IMR-90 (cell line): ENCODE data around the gene MTCL1. TPM values are rescaled to one million over a fixed set of nuclear protein-coding genes. Genes with fewer than 3 reads are reported as not detected.

Source experiments
- ATAC-seq: fragments of 200-7000 bp; cut with Tn5 transposase; 2 replicates; pipeline ENCODE4 v1.9.1; 2020; ENCODE audit warnings: low read depth, mild to moderate bottlenecking, moderate library complexity
- BruUV-seq: library from RNA; stranded (reverse); fragments of 400-500 nt; replicated peaks from 2 replicates; lab custom pipeline; 2021; lab: Mats Ljungman, UMichigan
- CTCF ChIA-PET: fragments of 300-600 bp; formaldehyde crosslinking; extraction: SDS; loops from one replicate; lab custom pipeline; 2021; ENCODE audit warnings: antibody characterized with exemption; lab: Yijun Ruan, JAX
- POLR2A ChIA-PET: fragments of 300-600 bp; sonication (Branson Sonifier 250); formaldehyde crosslinking; loops from one replicate; lab custom pipeline; 2022; ENCODE audit warnings: antibody characterized with exemption; ENCODE audit not compliant: unreplicated experiment; lab: Charles Lee
- DNase-seq: peaks from one replicate; pipeline ENCODE4 v3.0.0; 2013
- H2AFZ ChIP-seq: replicated peaks from 2 replicates; pipeline ENCODE3; 2013; ENCODE audit warnings: low read length, mild to moderate bottlenecking; ENCODE audit not compliant: poor library complexity
- H2AK5ac ChIP-seq: 2 replicates; pipeline ENCODE4 v1.6.1; 2013; ENCODE audit warnings: low read depth, low read length, inconsistent platforms
- H2AK9ac ChIP-seq: replicated peaks from 2 replicates; pipeline ENCODE3; 2013; ENCODE audit warnings: mild to moderate bottlenecking, low read depth, low read length, moderate library complexity; ENCODE audit not compliant: poor library complexity
- H2BK120ac ChIP-seq: 2 replicates; pipeline ENCODE4 v1.6.1; 2013; ENCODE audit warnings: low read depth, low read length, inconsistent platforms
- H2BK15ac ChIP-seq: 3 replicates; pipeline ENCODE4 v1.6.1; 2013; ENCODE audit warnings: low read depth, low read length, inconsistent platforms
- H2BK20ac ChIP-seq: 2 replicates; pipeline ENCODE4 v1.6.1; 2013; ENCODE audit warnings: low read depth, mild to moderate bottlenecking, inconsistent platforms, low read length, moderate library complexity
- H2BK5ac ChIP-seq: 2 replicates; pipeline ENCODE4 v1.6.1; 2013; ENCODE audit warnings: mild to moderate bottlenecking, low read depth, low read length, inconsistent platforms; ENCODE audit not compliant: poor library complexity, severe bottlenecking
- H3K14ac ChIP-seq: replicated peaks from 2 replicates; pipeline ENCODE4 v1.6.1; 2013; ENCODE audit warnings: low read depth, low read length, inconsistent platforms
- H3K18ac ChIP-seq: 2 replicates; pipeline ENCODE4 v1.6.1; 2013; ENCODE audit warnings: low read depth, low read length, control low read depth
- H3K23ac ChIP-seq: 2 replicates; pipeline ENCODE4 v1.6.1; 2013; ENCODE audit warnings: low read depth, low read length, inconsistent platforms
- H3K27ac ChIP-seq: 2 replicates; pipeline ENCODE4 v1.5.1; 2013; ENCODE audit warnings: mild to moderate bottlenecking, control low read depth, low read length; ENCODE audit not compliant: insufficient read depth
- H3K27me3 ChIP-seq: 2 replicates; pipeline ENCODE4 v1.6.1; 2013; ENCODE audit warnings: low read length; ENCODE audit not compliant: control insufficient read depth, insufficient read depth
- H3K36me3 ChIP-seq: 2 replicates; pipeline ENCODE4 v1.6.1; 2013; ENCODE audit warnings: low read length, mixed read lengths; ENCODE audit not compliant: control insufficient read depth, insufficient read depth
- H3K4ac ChIP-seq: 2 replicates; pipeline ENCODE4 v1.6.1; 2013; ENCODE audit warnings: low read depth, low read length, inconsistent platforms
- H3K4me1 ChIP-seq: 2 replicates; pipeline ENCODE4 v1.6.1; 2013; ENCODE audit warnings: low read length, mixed read lengths; ENCODE audit not compliant: control insufficient read depth, insufficient read depth
- H3K4me2 ChIP-seq: 2 replicates; pipeline ENCODE4 v1.6.1; 2013; ENCODE audit warnings: low read depth, mild to moderate bottlenecking, control low read depth, low read length, moderate library complexity
- H3K4me3 ChIP-seq: 2 replicates; pipeline ENCODE4 v1.5.1; 2013; ENCODE audit warnings: low read depth, mild to moderate bottlenecking, control low read depth, low read length, moderate library complexity; ENCODE audit not compliant: insufficient read depth
- H3K56ac ChIP-seq: 2 replicates; pipeline ENCODE4 v1.6.1; 2013; ENCODE audit warnings: low read length, inconsistent platforms; ENCODE audit not compliant: insufficient read depth; ENCODE audit errors: extremely low read depth
- H3K79me1 ChIP-seq, 2 experiments: 2 replicates each; pipeline ENCODE4 v1.6.1; 2013; ENCODE audit warnings: low read length in 2 of 2, inconsistent platforms in 1 of 2, low read depth in 1 of 2
- H3K9ac ChIP-seq: 2 replicates; pipeline ENCODE4 v1.6.1; 2013; ENCODE audit warnings: low read depth, low read length, control low read depth
- H3K9me1 ChIP-seq: 2 replicates; pipeline ENCODE4 v1.6.1; 2013; ENCODE audit warnings: low read length, inconsistent platforms; ENCODE audit not compliant: insufficient read depth
- H3K9me3 ChIP-seq: 2 replicates; pipeline ENCODE4 v1.6.1; 2013; ENCODE audit warnings: low read length; ENCODE audit not compliant: control insufficient read depth, insufficient read depth
- H4K20me1 ChIP-seq: 2 replicates; pipeline ENCODE4 v1.6.1; 2013; ENCODE audit warnings: low read length, inconsistent platforms; ENCODE audit not compliant: insufficient read depth
- H4K5ac ChIP-seq: 2 replicates; pipeline ENCODE4 v1.6.1; 2013; ENCODE audit warnings: mild to moderate bottlenecking, low read depth, low read length, control low read depth
- H4K8ac ChIP-seq, 2 experiments: 2 replicates each; pipeline ENCODE4 v1.6.1; 2013; ENCODE audit warnings: low read depth in 2 of 2, low read length in 2 of 2, control low read depth in 1 of 2, inconsistent platforms in 1 of 2
- H4K91ac ChIP-seq: 2 replicates; pipeline ENCODE4 v1.6.1; 2013; ENCODE audit warnings: low read depth, low read length, inconsistent platforms; ENCODE audit not compliant: insufficient read depth
- BHLHE40 ChIP-seq: fragments of 150-350 bp; IDR thresholded peaks from 2 replicates; pipeline ENCODE4 v1.6.1; 2016; ENCODE audit warnings: mild to moderate bottlenecking, low read depth, low read length
- CEBPB ChIP-seq: IDR thresholded peaks from 2 replicates; pipeline ENCODE4 v1.6.1; 2012; ENCODE audit warnings: low read depth, low read length, improper control_type of control experiment
- CHD1 ChIP-seq: IDR thresholded peaks from 2 replicates; pipeline ENCODE4 v1.6.1; 2012; ENCODE audit warnings: low read depth, low read length, improper control_type of control experiment
- FOS ChIP-seq: fragments of 150-350 bp; IDR thresholded peaks from 2 replicates; pipeline ENCODE4 v1.6.1; 2016; ENCODE audit warnings: low read depth, low read length
- MAFK ChIP-seq: IDR thresholded peaks from 2 replicates; pipeline ENCODE4 v1.6.1; 2012; ENCODE audit warnings: low read depth, low read length, improper control_type of control experiment
- MXI1 ChIP-seq: IDR thresholded peaks from 2 replicates; pipeline ENCODE4 v1.6.1; 2012; ENCODE audit warnings: low read depth, mild to moderate bottlenecking, low read length, moderate library complexity, borderline replicate concordance
- NFE2L2 ChIP-seq: fragments of 150-350 bp; IDR thresholded peaks from 2 replicates; pipeline ENCODE4 v1.6.1; 2016; ENCODE audit warnings: low read depth, mild to moderate bottlenecking, low read length
- POLR2A ChIP-seq: IDR thresholded peaks from 2 replicates; pipeline ENCODE4 v1.6.1; 2012; ENCODE audit warnings: mild to moderate bottlenecking, low read depth, low read length
- RAD21 ChIP-seq: IDR thresholded peaks from 2 replicates; pipeline ENCODE4 v1.6.1; 2012; ENCODE audit warnings: low read length, improper control_type of control experiment
- RCOR1 ChIP-seq: IDR thresholded peaks from 2 replicates; pipeline ENCODE4 v1.6.1; 2012; ENCODE audit warnings: mild to moderate bottlenecking, low read length, improper control_type of control experiment; ENCODE audit not compliant: insufficient replicate concordance
- RFX5 ChIP-seq: IDR thresholded peaks from 2 replicates; pipeline ENCODE4 v1.8.0; 2012; ENCODE audit warnings: low read depth, mild to moderate bottlenecking, low read length, moderate library complexity
- SMC3 ChIP-seq: fragments of 150-350 bp; IDR thresholded peaks from 2 replicates; pipeline ENCODE4 v1.6.1; 2016; ENCODE audit warnings: low read depth, mild to moderate bottlenecking, antibody characterized with exemption, low read length, moderate library complexity
- USF2 ChIP-seq: fragments of 150-350 bp; IDR thresholded peaks from 2 replicates; pipeline ENCODE4 v1.6.1; 2017; ENCODE audit warnings: mild to moderate bottlenecking, antibody characterized with exemption, low read length, low read depth
- WGBS, 2 experiments: methylation state at CpG; one replicate each; pipeline versions ENCODE4 v1.1.5 to v1.1.7; 2013; ENCODE audit warnings: missing lambda C conversion rate in 2 of 2; ENCODE audit not compliant: insufficient read length in 1 of 2; ENCODE audit errors: extremely low coverage in 2 of 2; 5-methylcytosine and 5-hydroxymethylcytosine counted together
- dilution Hi-C: fragments of 300-500 bp; cut with HindIII; formaldehyde crosslinking; loops from one replicate; pipeline ENCODE4 v1.14.3; 2018; ENCODE audit warnings: low sequenced_read_pairs; ENCODE audit not compliant: unreplicated experiment
- in situ Hi-C: fragments of 300-500 bp; cut with MboI; formaldehyde crosslinking; loops from 3 replicates; pipeline ENCODE4 v1.14.3; 2019; ENCODE audit warnings: low sequenced_read_pairs, inconsistent platforms, mixed read lengths
- intact Hi-C: fragments of 100-400 bp; cut with micrococcal nuclease; formaldehyde crosslinking; loops from 2 replicates; pipeline ENCODE4 v1.10.0; 2022
- polyA plus RNA-seq, 3 experiments: library from polyadenylated mRNA; depleted of rRNA; stranded (reverse); fragments of >200 nt; gene quantifications; 2 replicates each; pipeline ENCODE4 v1.2.3, GENCODE V29; 2012; ENCODE audit warnings: low replicate concordance in 1 of 3
- total RNA-seq: library from RNA; depleted of rRNA; stranded (reverse); fragments of >200 nt; gene quantifications from 2 replicates; pipeline ENCODE4 v1.2.3, GENCODE V29; 2012
- TF ChIP-seq, protein P1 (sequence below): fragments of 150-350 bp; IDR thresholded peaks from 2 replicates; pipeline ENCODE4 v1.6.1; 2016; ENCODE audit warnings: low read depth, mild to moderate bottlenecking, low read length, moderate library complexity, borderline replicate concordance

MTCL1 gene
- total and polyA plus RNA-seq, 2 of the 4 experiments (the other 2 are of a cell fraction), result 29.0 to 45.3 TPM

DNA sequence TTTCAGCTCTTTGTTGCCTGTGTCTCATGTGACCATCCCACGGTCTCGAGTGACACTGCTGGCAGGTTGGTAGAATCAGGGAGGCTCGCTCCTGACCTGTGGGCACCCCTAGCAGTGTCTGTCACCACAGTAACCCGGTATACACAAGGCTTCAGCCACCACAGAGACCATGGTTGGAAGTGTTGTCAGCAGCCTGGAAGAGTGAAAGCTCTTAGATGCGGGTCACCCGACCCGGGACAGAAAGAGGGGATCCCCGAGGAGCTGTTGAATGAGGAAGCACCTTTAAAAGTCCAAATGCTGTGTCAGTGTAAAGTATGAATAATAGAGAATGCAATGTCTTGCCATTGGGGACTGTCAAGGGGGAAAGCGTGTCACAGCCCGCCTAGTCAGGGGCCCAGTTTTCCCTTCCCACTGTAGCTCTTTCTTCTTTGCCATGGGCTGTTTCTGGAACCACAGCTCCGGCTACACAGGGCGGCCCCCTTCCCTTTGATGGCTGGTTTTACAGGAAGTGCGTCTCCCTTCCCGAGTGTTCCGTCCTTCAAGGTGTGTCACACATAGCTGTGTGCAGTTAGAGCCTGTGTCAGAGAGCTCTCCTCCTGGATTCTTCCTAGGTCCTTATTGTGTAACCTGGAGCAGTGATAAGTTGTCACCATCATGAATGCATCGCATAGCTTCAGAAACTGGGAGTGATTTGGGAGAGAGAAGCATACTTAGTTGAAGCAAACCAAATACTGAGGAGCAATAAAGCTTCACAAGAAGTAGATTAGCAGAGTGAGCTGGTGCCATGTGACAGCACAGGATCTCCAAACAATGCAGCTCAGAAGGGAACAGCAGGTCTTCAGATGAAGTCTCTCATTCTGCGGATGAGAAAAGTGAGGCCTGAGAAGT lies 81.4 kb downstream of the MTCL1 start:
- peaks cover 81% of the 10 kb centered on the region for H3K36me3 ChIP-seq
- no peak overlapping the region for H3K9ac ChIP-seq
- ATAC-seq (no peak; the same call in 1 of the 2 replicates), DNase-seq (no peak)
- no TSS peak for BruUV-seq
- no peaks in the 10 kb centered on the region for H4K20me1 ChIP-seq
- no peak overlapping the region for H3K4me3 ChIP-seq
- POLR2A ChIA-PET, result no interaction called here
- H4K91ac ChIP-seq, result no peak overlapping the region; the same call in 1 of the 2 replicates
- H3K9me1 ChIP-seq, result peaks cover 33% of the 10 kb centered on the region
- no peak overlapping the region for H2BK120ac ChIP-seq
- H2AFZ ChIP-seq, result no peak overlapping the region
- peaks cover 12% of the 10 kb centered on the region for H3K4me1 ChIP-seq
- no peak overlapping the region for H3K4ac ChIP-seq
- in situ Hi-C loops, result no loop called here
- H3K27me3 ChIP-seq, result no peaks in the 10 kb centered on the region
- 73% methylated on average over 11 of the region's 17 CpGs; no CpG with 5 or more reads in 1 of the 2 experiments for WGBS, 2 experiments
- H2BK5ac ChIP-seq, result no peak overlapping the region
- no peak overlapping the region for H3K27ac ChIP-seq
- dilution Hi-C loops, result no loop called here
- no peak overlapping the region for H2BK15ac ChIP-seq
- no peak overlapping the region; the same call in 1 of the 2 replicates for H3K56ac ChIP-seq
- H3K79me1 ChIP-seq, result peaks cover 27 to 83% of the 10 kb centered on the region in 2 experiments
- TF ChIP-seq NFE2L2 (no peak), MAFK (no peak), FOS (no peak), CHD1 (no peak), MXI1 (no peak), POLR2A (no peak), SMC3 (no peak), RAD21 (no peak), RFX5 (no peak), BHLHE40 (no peak), CEBPB (no peak), USF2 (no peak), RCOR1 (no peak)
- TF ChIP-seq, protein P1, sequence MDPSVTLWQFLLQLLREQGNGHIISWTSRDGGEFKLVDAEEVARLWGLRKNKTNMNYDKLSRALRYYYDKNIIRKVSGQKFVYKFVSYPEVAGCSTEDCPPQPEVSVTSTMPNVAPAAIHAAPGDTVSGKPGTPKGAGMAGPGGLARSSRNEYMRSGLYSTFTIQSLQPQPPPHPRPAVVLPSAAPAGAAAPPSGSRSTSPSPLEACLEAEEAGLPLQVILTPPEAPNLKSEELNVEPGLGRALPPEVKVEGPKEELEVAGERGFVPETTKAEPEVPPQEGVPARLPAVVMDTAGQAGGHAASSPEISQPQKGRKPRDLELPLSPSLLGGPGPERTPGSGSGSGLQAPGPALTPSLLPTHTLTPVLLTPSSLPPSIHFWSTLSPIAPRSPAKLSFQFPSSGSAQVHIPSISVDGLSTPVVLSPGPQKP, result no peak
- H2AK9ac ChIP-seq, result peak overlapping the region; percentile 17
- H2AK5ac ChIP-seq, result no peak overlapping the region
- no peak overlapping the region for H4K8ac ChIP-seq
- no peak overlapping the region for H3K23ac ChIP-seq
- CTCF ChIA-PET, result interaction anchor here (0.9 kb wide), 1 partner anchor 19 kb away, joined by 3 read pairs; no protein-coding TSS in a partner anchor
- intact Hi-C loops, result no loop called here
- no peaks in the 10 kb centered on the region for H3K9me3 ChIP-seq
- H3K4me2 ChIP-seq, result no peak overlapping the region
- H3K14ac ChIP-seq, result no peak overlapping the region
- H2BK20ac ChIP-seq, result no peak overlapping the region
- H4K5ac ChIP-seq, result no peak overlapping the region
- H3K18ac ChIP-seq, result no peak overlapping the region
